AML-193 (cell line): ENCODE data around the gene ZFP3.
"Not testable (repeated sequence)": the region's sequence is repeated elsewhere in the genome, so short reads cannot be mapped to it uniquely, and the experiment has no call there.

Experiments
- DNase-seq, 2 experiments: peaks; one replicate each; lab custom pipeline; 2025; lab: John Stamatoyannopoulos, UW

The ZFP3 gene

DNA sequence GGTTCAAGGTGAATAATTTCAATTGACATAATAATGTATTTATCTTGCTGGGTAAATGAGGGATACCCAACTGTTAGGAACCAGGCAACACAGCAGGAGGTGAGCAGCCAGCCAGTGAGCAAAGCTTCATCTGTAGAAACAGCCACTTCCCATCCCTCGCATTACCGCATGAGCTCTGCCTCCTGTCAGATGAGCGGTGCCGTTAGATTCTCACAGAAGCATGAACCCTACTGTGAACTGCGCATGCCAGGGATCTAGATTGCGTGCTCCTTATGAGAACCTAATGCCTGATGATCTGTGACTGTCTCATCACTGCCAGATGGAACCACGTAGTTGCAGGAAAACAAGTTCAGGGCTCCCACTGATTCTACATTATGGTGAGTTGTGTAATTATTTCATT is 46.6 kb downstream of the ZFP3 start:
- not testable (repeated sequence) for DNase-seq

DNA sequence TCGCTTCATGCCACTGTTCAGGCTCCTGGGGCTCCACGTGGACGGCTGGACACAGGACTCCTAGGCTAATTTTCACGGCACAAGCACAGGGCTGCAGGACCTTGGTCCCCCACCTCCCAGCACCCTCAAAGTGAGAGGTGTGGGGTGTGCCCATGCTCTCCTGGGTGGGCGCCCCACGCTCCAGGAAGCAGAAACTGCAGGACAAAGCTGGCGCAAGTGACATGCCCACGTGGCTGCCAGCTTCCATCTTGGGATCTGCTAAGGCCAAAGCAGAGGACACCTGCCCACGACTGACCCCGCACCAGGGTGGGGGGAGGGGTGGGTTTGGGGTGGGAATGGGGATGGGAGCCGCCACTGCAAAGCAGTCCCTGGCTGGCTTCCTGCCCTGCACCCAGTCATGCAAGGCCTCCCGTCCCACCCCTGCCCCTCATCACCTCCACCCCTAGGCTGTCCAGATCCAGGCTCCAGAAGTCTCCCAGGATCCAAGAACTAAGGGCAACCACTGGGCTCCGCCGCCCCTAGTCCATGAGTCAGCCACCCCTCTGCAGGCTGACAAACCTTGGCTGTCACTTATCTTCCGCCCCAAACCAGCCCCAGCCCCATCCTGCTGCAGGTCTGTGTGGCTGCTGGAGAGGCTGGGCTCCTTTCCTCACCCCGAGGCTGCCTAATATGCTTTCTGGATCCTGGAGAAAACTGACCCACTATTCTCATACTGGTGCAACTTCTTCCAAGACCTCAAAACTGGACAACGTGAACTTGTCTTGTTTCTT is 48.6 kb downstream of the ZFP3 start:
- DNase-seq = no peak

DNA sequence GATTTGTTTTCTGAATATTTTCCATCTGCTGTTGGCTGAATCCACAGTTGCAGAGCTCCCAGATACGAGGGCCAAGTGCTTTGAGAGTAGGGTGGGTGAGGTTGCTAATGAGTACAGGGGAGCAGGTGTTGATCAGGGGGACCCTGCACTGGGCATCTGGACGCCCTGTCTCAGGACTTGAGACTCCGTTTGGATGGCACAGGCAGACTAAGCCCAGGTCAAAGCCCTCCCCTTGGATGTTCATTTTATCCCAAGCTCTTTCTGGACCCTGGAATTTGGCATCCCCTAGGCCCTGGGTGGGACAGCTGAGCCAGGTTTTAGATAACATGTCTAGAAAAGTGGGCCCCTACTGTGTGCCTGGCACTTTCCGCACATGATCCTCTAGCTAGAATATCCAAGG is 49.6 kb downstream of the ZFP3 start:
- no peak for DNase-seq

DNA sequence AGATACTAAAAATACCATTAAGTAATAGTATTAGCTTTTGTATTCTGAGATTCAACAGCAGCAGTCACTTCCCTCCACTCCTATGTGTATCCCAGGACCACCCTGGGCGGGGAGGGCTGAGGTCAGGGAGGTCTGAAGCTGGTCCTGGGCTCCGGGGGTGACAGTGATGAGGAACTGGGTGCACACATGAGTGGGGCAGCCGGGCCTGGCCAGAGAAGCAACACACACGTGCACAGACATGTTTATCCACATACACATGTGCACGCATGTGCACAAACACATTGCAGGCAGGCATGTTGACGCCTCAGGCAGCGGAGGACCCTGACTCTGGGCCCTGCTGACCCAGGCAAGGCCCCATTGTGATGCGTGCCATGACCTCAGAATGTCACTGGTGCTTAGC is 50.1 kb downstream of the ZFP3 start:
- not testable (repeated sequence) for DNase-seq

DNA sequence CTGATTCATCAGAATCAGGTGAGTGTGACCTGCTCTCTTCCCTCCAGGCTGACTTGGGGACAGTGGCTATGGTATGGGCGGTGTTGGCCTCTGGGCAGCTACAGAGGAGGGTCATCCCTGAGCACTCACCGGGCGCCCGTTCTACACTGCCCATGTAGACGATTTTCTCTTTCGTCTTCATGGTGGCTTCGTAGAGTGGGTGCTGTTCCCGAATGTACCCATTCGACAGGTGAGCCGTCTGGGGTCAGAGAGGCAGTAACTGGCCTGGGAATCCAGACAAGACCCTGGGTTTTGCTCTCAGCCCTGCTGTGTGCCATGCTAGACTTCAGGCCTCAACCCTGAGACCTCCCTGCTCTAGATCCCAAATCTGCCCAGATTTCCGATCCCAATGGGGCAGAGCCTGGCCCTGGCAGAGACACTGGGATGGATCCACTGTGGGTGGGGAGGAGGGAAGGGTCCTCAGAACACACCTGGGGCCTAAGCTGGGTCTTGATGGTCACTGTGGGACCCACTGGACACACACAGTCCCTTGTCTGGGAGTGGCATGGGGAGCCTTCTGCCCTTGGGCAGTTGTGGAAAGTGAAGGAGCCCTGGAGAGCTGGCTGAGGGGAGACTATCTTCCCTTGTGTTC is 50.8 kb downstream of the ZFP3 start:
- DNase-seq = no peak

DNA sequence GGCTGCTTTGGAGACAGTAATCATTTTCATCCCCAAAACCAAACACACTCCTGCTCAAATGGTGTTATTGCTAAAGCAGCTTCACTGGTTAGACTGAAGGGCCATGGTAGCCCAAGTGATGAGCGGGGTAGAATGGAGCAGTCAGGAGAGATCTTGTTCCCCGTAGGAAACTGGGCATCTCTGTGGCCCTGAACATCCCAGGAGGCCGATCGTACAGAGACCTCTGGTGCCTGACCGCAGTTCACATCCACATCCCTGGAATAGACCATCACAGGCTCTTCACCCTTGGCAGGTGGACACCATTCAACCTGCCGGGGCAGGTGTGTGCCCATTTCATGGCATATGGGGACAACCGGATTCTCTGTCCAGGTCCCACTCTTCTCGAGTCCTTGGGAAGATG is 51.5 kb downstream of the ZFP3 start:
- DNase-seq = not testable (repeated sequence)

DNA sequence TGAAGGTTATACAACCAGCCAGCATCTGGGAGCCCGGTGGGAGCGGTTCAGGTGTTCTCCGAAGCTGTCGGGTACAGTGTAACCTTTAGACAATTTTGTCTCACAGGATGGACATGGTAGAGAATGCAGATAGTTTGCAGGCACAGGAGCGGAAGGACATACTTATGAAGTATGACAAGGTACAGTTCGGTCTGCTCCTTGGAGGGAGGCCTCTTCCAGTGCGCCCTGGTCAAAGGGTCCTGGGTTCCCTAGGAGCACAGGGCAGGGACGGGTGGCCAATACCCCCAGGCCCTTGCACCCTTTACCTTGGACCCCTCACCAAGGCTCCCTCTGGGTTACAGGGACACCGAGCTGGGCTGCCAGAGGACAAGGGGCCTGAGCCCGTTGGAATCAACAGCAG is 52.0 kb downstream of the ZFP3 start:
- not testable (repeated sequence) for DNase-seq

DNA sequence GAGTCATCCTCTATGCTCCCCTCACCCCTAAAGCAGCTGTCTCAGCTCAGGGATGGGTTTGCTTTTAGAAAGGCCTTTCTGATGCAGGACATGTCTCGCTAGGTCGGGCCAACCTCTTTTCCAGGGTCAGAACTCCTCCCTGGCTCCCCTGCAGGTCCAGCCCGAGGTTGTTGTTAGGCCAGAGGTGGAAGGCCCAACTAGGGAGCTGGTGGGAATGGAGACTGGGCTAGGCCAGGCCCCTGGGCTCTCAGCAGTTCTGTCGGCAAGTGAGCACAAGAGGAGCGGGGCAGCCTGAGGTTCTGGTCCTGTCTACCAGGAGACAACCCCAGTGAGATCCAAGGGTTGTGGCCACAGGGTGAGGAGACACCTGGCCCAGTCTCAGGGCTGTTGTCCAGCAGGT is 52.4 kb downstream of the ZFP3 start:
- DNase-seq = not testable (repeated sequence)

DNA sequence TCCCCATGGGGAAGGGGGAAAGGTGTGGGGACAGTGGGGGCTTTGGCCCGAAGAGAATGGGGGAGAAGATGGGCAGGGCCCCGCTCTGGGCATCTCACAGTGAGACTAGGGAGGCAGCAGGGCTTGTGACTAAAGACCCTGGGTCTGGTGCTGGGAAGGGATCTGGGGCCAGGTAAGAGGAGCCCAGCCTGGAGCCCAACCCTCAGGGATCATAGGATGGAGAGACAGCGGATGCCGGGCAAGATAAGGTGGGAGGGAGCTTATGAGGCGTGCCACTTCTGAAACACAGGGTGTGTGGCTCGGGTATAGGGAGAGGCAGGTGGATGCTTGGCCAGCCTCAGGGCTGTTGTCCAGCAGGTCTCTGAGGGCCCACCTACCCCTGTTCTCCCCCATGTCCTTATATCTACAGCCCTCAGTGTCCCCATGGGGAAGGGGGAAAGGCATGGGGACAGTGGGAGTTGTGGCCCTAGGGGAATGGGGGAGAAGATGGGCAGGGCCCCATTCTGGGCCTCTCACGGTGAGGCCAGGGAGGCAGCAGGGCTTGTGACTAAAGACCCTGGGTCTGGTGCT is 53.0 kb downstream of the ZFP3 start:
- DNase-seq = no peak

DNA sequence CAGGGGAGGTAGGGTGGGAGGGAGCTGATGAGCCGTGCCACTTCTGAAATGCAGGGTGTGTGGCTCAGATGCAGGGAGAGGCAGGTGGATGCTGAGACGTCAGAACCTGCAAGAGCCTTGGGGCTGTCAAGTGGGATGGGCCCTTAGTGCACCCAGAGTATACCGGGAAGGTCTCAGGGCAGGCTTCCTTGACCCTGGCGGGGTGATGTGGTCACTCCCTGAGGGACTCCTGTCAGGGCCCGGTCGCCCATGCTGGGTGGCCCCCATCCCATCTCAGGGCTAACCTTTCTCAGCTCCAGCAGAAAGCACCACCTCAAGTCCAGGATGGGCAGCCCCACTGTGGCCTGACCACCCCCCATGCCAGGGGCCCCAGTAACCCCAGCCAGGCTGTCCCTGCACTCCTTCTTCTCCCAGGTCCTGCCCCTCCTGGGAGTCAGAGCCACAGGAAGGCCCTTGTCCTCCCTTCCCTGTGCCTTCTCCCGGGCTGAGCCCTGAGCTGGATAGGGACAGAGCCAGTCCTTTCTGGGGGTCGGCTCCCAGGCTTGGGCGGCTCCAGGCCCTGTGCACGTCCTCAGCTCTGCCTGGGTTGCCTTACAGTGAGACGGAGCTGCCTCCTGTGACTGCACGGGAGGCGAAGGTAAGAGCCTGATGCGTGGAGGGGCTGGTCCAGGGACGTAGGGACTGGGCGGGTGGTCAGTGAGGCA is 53.7 kb downstream of the ZFP3 start:
- DNase-seq = not testable (repeated sequence)

DNA sequence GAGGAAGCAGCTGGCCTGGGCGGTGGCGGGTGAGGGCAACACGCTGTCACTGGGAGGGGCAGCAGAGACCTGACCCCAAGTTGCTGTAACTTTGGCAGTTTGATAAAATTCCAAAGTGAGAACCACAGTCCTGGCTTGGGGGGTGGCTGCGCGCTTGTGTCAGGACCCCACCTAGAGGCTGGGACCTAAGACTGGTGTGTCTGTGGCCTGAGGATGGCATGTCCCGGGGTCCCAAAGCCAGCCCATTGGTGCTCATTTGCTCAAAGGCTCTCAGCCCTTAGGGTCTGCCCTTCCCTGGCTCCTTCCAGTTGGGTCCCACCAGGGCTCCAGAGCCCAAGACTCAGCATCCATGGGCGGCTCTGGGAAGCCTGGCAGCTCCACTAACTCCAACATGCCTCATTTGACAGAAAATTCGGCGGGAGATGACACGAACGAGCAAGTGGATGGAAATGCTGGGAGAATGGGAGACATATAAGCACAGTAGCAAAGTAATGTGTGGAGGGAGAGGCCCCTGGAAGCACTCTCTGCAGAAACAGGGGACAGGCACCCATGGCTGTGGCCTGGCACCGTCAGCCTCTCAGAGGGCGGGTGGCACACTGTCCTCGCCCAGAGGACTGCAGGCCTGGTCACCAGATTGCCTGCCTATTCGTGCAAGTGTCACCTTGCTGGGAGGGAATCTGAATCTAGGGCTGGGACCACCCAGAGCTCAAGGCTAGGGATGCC is 54.4 kb downstream of the ZFP3 start:
- not testable (repeated sequence) for DNase-seq

DNA sequence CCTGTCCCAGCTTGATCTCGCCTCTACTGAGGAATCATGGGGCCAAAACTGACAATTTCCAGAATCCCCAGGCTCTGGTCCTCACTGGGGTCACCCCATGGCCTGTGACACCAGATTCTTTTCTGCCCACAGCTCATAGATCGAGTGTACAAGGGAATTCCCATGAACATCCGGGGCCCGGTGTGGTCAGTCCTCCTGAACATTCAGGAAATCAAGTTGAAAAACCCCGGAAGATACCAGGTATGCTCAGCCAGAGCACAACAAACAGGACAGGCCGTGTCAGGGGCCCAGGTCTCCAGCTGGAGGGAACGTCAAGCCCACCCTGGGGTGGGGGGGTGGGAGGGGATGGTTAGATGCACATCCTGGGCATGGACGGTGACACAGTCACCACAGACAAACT is 55.0 kb downstream of the ZFP3 start:
- no peak for DNase-seq

DNA sequence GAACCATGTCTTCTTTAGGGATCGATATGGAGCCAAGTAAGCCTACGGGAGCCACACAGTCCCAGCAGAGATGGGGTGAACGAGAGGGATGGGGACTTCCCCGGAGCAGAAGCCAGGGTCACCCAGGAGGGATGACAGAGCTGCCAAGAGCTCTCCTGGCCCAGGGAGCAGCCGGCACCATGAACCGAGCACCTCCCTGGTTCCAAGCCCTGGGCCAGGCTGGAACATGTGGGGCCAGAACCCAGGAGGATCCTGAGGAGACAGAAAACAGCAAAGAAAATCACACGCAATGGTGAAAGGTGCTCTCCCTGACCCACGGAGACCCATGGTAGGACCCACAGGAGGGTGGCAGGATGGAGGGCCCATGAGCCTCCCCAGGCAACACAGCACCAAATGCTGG is 55.7 kb downstream of the ZFP3 start:
- not testable (repeated sequence) for DNase-seq

DNA sequence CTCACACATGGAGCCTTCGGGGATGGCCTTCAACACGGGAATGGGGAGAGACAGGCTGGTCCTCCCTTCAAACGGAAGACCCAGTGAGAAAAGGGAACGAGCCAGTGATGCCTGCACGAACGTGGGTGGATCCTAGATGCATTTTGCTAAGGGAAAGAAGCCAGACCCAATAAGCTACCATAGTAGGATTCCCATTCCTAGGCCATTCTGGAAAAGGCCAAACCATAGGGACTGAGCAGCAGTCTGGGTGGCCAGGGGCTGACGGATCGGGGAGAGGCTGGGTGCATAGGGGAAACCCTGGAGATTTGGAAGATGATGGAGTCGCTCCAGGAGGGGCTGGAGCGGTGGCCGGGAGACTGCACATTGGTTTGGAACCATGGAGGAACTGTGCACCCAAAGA is 56.3 kb downstream of the ZFP3 start:
- DNase-seq = not testable (repeated sequence)

DNA sequence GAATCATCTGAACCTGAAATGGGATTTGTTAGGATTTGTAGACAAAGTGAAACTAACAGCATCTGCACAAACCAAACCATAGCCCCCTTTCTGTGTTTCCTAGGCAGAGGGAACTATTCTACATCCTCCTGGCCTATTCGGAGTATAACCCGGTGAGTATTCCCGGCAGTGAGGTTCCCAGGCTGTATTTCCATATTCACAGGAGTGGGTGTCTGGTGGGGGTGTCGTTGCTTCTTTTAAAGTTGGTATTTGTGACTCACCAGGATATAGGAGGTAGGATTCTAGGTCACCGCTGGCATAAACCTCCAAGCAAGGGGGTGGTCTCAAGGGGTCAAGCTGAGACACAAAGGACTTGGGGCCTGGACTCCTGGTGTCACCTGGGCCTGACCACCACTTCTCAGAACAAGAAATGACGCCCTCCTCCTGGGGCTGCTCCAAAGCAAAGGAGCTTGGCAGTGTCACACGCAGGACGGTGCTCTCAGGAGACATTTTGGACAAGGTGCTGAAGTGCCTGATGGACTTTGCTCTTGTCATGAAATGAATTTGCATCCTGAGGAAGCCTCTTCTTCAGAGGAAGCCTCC is 57.0 kb downstream of the ZFP3 start:
- DNase-seq = not testable (repeated sequence)

DNA sequence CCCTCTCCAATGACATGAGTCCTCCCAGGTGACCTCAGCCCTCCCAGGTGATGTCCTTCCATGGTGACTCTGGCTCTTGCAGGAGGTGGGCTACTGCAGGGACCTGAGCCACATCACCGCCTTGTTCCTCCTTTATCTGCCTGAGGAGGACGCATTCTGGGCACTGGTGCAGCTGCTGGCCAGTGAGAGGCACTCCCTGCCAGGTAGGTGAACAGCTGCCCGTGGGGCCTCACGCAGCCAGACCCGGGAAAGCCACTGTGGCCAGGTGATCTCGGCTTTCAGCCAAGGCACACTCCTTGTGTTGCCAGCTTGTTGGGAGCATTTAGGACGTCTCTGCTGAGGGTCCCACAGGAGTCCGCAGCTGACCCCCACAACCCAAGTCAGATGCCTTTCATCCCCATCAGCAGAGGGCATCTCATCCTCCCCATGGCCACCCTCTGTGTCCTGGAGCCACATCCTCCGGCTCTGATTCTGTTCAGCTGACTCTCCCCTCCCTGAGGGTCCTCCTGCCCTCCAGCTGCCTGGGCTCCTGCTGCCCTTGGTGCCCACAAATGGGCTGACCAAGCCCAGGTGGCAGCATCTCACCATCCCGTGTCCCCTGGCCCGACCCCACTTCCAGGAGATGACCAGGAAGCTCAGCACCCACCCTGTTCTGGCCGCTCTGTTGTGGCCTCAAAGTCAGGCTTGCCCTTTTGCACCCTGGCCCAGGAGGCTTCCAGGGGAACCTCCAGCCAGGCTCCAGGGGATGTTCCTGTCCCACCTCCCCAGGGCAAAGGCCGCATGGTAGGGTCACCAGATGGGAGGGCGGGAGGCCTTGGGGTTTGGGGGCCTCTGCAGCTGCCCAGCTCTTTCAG is 57.7 kb downstream of the ZFP3 start:
- no peak for DNase-seq

DNA sequence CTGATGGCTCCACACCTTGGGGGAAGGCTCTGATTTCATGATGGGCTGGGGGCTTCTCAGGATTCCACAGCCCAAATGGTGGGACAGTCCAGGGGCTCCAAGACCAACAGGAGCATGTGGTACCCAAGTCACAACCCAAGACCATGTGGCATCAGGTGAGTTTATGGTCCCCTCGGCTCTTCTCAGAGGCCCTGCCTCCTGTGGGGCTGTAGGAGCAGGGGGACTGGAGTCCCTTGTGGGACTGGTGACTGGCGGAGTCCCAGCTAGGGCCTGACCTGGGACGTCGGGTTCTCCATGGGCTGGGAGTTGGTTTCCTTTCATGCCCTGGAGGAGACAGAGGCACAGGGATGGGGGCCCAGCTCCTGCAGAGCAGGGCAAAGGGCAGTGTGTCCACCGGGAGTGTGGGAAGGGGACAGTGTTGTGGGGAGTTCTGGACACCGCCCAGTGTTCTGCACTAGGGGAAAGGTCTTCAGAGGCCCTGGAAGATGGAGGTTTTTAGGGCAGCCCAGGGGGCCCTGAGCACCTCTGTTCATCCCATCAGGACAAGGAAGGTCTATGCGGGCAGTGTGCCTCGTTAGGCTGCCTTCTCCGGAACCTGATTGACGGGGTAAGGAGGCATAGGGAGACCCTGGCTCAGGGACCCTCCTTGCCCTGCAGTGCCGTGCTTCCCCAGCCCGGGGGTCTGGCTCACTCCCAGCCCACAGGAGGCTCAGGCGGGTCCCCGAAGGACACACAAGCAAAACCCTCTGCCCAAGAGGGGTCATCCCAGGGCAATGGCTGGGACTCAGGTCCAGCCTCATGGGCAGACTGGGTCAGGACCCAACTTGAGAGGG is 58.5 kb downstream of the ZFP3 start:
- DNase-seq = not testable (repeated sequence)

DNA sequence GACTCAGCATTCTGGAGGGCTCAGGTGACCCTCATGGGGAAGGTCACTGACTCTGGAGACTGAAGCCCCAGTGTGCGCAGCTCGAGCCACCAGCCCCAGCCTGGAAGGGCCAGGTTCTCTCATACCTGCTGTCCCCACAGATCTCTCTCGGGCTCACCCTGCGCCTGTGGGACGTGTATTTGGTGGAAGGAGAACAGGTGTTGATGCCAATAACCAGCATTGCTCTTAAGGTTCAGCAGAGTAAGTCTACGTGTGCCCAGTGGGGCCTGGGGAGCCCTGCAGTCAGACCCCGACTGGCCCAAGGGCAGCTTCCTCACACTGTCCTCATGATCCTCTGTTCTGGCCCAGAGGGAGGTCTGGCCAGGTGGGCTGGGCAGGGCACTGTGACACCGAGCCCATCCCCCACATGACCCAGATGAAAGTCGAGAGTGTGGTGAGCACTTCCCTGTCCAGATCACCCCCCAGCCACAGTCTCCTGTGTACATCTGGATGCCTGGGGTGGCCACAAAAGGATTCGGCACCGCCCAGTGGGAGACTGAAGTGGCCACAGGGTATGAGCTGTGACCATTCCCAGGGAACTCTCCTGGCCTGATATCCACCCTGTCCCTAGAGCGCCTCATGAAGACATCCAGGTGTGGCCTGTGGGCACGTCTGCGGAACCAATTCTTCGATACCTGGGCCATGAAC is 59.4 kb downstream of the ZFP3 start:
- not testable (repeated sequence) for DNase-seq

DNA sequence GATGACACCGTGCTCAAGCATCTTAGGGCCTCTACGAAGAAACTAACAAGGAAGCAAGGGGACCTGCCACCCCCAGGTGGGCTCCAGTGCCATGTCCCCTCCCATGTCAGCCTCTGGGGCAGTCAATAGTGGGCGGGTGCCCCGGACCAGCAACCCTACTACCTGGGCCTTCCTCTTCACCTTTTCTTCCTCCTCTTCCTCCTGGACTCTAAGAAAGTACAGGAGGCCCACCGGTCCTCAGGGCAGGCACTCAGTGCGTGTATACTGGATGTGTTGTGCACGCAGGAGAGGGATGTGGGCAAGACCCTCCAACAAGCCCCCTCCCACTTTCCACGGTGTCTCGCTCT is 59.9 kb downstream of the ZFP3 start:
- not testable (repeated sequence) for DNase-seq
